Peyer's patch (tissue), 4 donors: ENCODE measurements around the gene AFG1L. TPM values are rescaled to one million over a fixed set of nuclear protein-coding genes. Genes with fewer than 3 reads are reported as not detected.

ENCODE experiments used
- DNase-seq, 3 donors: peaks; one replicate each; pipeline ENCODE4 v3.0.0-alpha.2; 2017 to 2019
- H3K27ac ChIP-seq, 4 donors: fragments of 200-600 bp; sonication (generic); one replicate each; pipeline ENCODE4 v1.5.1; 2016 to 2019
- H3K27me3 ChIP-seq, 2 donors: fragments of 200-600 bp; sonication (generic); one replicate each; pipeline ENCODE4 v1.5.1; 2019
- H3K36me3 ChIP-seq, 3 donors: fragments of 200-600 bp; sonication (generic); one replicate each; pipeline ENCODE4 v1.5.1; 2016 to 2019
- H3K4me1 ChIP-seq, 4 donors: fragments of 200-600 bp; sonication (generic); one replicate each; pipeline ENCODE4 v1.5.1; 2016 to 2019
- H3K4me3 ChIP-seq, 4 donors: fragments of 200-600 bp; sonication (generic); 1 replicate in 3 of 4; 2 replicates in 1 of 4; pipeline ENCODE4 v1.5.1; 2016 to 2019; ENCODE audit warnings: mild to moderate bottlenecking in 1 of 4
- H3K9me3 ChIP-seq, 4 donors: fragments of 200-600 bp; sonication (generic); one replicate each; pipeline ENCODE4 v1.5.1; 2016 to 2019; ENCODE audit warnings: mild to moderate bottlenecking in 1 of 4
- POLR2A ChIP-seq, 2 donors: fragments of 450-650 bp; IDR thresholded peaks; one replicate each; pipeline ENCODE4 v1.5.1; 2017; ENCODE audit warnings: antibody characterized with exemption in 2 of 2, mild to moderate bottlenecking in 2 of 2, moderate library complexity in 2 of 2
- total RNA-seq, 4 donors: library from RNA; depleted of rRNA; stranded (reverse); fragments of >200 nt; gene quantifications; one replicate each; pipeline ENCODE4 v1.1.0, GENCODE V29; 2016
- TF ChIP-seq, protein P1 (sequence below), 6 experiments: fragments of 450-650 bp in 4 of 6; fragments of 200-600 bp in 2 of 6; sonication (generic) in 1 of 6; IDR thresholded peaks; one replicate each; pipeline ENCODE4 v1.5.1; 2017 to 2019; ENCODE audit warnings: antibody characterized with exemption in 6 of 6, mild to moderate bottlenecking in 3 of 6, moderate library complexity in 1 of 6

The AFG1L gene
- total RNA-seq, 4 donors from 2014 or later = 6.0 to 15.1 (median 8.1) TPM

DNA sequence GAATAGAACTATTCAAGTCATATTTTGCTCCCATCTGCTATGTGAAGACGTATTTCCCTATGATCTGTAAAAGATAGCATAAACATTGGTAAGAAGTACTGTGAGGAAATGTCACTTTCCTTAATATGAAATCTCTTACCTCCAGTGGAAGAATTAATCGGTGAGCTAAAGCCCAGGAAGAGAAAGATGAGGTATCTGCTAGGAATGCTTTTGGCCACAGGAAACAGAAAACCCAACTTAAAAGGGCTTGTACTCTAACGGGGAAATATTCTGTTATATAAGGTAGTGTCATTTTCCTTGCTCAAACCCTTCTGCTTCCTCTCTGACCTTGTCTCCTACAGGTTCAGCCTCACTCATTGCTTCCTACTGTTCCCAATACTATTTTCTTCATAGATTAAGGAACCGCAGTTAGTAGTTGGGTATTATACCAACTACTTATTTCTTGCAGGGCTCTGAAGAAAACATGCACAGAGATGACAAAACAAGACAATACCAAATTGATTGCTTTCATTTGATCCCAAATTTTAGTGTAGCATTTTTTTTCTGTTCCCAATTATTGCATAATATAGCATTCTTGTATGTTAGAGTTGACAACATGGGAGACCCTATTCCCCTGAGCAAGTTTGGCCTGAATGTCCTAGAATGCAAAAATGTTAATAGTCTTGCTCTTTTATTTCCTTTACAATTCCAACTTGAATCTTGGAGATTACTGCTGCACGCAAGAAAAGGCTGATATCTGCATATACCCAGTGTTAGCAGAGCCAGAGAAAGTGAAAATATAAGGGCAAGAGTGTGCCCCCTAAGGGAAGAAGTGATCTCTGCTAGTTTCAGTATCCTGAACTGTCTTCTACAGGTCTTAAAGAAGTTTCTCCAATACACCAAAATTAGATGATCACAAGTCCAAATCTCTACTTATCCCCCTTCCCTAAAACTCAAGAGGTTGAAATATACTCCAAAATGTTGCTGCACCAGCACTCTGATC, 65.3 kb downstream of the AFG1L start:
- no peaks in the 10 kb centered on the region for H3K27me3 ChIP-seq
- no peak overlapping the region for H3K4me3 ChIP-seq
- H3K36me3 ChIP-seq = no peaks in the 10 kb centered on the region
- H3K4me1 ChIP-seq = no peaks in the 10 kb centered on the region
- no peaks in the 10 kb centered on the region for H3K9me3 ChIP-seq
- DNase-seq = no peak
- no peak for TF ChIP-seq POLR2A (IDR thresholded peaks at IDR 0.05)
- TF ChIP-seq, protein P1, sequence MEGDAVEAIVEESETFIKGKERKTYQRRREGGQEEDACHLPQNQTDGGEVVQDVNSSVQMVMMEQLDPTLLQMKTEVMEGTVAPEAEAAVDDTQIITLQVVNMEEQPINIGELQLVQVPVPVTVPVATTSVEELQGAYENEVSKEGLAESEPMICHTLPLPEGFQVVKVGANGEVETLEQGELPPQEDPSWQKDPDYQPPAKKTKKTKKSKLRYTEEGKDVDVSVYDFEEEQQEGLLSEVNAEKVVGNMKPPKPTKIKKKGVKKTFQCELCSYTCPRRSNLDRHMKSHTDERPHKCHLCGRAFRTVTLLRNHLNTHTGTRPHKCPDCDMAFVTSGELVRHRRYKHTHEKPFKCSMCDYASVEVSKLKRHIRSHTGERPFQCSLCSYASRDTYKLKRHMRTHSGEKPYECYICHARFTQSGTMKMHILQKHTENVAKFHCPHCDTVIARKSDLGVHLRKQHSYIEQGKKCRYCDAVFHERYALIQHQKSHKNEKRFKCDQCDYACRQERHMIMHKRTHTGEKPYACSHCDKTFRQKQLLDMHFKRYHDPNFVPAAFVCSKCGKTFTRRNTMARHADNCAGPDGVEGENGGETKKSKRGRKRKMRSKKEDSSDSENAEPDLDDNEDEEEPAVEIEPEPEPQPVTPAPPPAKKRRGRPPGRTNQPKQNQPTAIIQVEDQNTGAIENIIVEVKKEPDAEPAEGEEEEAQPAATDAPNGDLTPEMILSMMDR (IDR thresholded peaks at IDR 0.05) = peak in 4 of 6 experiments; percentile 23 to 63 (median 44)
- no peak overlapping the region for H3K27ac ChIP-seq

DNA sequence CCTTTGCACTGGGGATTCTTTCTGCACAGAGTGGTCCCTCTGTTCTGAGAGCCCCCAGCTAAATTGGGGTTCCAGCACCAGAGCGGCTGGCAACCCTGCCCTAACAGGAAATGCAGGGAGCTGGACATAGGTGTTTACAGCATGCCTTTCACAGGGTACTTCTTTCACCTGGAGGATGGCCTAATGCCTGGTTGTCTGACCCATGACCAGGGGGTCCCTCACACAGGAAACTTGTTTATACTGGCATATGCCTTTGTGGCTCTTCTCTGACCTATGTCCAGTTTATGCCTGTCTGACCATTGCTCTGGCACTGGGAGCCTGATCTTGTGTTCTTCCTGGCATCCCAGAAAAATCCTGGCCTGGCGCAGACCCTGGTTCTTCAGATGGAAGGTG, 66.1 kb downstream of the AFG1L start:
- DNase-seq = no peak
- no peaks in the 10 kb centered on the region for H3K36me3 ChIP-seq
- H3K9me3 ChIP-seq = no peaks in the 10 kb centered on the region
- no peak overlapping the region for H3K4me3 ChIP-seq
- no peaks in the 10 kb centered on the region for H3K4me1 ChIP-seq
- H3K27me3 ChIP-seq = no peaks in the 10 kb centered on the region
- TF ChIP-seq, protein P1 (IDR thresholded peaks at IDR 0.05) = no peak
- TF ChIP-seq POLR2A (IDR thresholded peaks at IDR 0.05) = no peak
- H3K27ac ChIP-seq = no peak overlapping the region

DNA sequence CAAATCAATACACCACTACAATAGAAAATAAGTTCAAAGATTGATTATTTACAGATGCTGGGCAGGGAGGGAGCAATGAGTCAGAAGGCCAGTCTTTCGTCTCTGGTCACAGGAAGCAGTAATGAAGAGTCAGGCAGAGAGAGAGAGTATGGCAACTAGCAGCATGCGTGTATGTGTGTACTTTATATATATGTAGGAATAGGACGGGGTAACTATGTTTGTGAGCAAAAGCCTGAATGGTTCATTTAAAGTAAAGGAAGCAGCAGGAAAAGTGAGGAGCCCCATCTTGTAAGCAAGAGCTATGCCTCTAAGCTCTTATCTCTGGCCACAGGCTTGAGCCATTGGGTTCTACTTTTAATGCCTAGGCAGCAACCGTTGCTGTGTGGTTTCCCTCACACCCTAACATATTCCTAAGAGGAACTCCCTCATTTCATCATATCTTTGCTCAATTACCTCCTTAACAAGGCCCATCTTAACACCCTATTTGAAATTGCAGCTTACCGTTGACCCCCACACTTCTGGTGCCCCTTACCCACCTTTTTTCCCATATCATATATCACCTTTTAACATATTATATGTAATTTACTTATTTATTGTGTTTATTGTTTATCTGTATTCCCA, 66.6 kb downstream of the AFG1L start:
- TF ChIP-seq, protein P1 (IDR thresholded peaks at IDR 0.05) = no peak
- TF ChIP-seq POLR2A (IDR thresholded peaks at IDR 0.05) = no peak
- no peaks in the 10 kb centered on the region for H3K4me1 ChIP-seq
- H3K9me3 ChIP-seq = no peaks in the 10 kb centered on the region
- H3K27me3 ChIP-seq = no peaks in the 10 kb centered on the region
- no peaks in the 10 kb centered on the region for H3K36me3 ChIP-seq
- DNase-seq = no peak
- H3K27ac ChIP-seq = no peak overlapping the region
- H3K4me3 ChIP-seq = no peak overlapping the region

DNA sequence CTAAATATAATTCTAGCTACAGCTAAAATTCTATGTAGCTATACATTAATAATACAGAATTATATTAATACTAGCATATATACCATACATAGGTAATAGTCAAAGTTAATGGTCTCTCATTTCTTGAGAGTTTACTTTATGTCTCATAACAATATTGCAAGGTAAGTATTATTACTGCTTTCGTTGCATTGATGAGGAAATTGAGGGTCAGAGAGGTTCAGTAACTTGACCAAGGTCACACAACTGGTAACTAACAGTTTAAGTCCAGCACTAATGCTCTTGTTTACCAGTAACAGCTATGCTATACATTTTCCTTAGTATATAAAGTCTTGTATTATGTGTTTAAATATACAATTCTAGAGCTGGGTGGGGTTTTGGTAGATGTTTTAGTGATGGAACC, 67.6 kb downstream of the AFG1L start:
- no peak overlapping the region for H3K4me3 ChIP-seq
- no peaks in the 10 kb centered on the region for H3K4me1 ChIP-seq
- H3K27ac ChIP-seq = no peak overlapping the region
- DNase-seq = no peak
- H3K36me3 ChIP-seq = no peaks in the 10 kb centered on the region
- no peaks in the 10 kb centered on the region for H3K9me3 ChIP-seq
- no peak for TF ChIP-seq POLR2A (IDR thresholded peaks at IDR 0.05)
- TF ChIP-seq, protein P1 (IDR thresholded peaks at IDR 0.05) = no peak
- H3K27me3 ChIP-seq = no peaks in the 10 kb centered on the region

DNA sequence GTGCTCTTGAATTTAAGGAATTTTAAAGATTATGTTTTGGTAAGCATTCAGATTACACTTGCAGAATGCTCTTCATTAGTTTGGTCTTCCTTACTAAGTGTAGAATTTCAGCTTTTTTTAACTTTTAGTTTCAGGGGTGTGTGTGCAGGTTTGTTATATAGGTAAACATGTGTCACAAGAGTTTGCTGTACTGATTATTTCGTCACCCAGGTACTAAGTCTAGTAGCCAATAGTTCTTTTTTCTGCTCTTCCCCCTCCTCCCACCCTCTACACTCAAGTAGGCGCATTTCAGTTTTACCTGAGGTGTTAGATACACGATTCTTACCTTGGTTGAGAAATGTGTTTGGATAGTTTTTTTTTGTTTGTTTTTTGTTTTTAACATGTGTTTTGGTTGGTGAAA, 68.3 kb downstream of the AFG1L start:
- DNase-seq = no peak
- no peak overlapping the region for H3K4me3 ChIP-seq
- no peaks in the 10 kb centered on the region for H3K4me1 ChIP-seq
- TF ChIP-seq POLR2A (IDR thresholded peaks at IDR 0.05) = no peak
- TF ChIP-seq, protein P1 (IDR thresholded peaks at IDR 0.05) = no peak
- H3K9me3 ChIP-seq = no peaks in the 10 kb centered on the region
- no peaks in the 10 kb centered on the region for H3K36me3 ChIP-seq
- H3K27me3 ChIP-seq = no peaks in the 10 kb centered on the region
- H3K27ac ChIP-seq = no peak overlapping the region
